Thyroid gland (tissue), 4 donors: ENCODE data around the gene OTOA. TPM values are rescaled to one million over a fixed set of nuclear protein-coding genes. Genes with fewer than 3 reads are reported as not detected.
"Not testable (repeated sequence)": the region's sequence is repeated elsewhere in the genome, so short reads cannot be mapped to it uniquely, and the experiment has no call there.

Experiments
- DNase-seq, 2 donors: peaks; one replicate each; pipeline ENCODE4 v3.0.0-alpha.2; 2019
- H3K27ac ChIP-seq, 3 donors: fragments of 200-600 bp; sonication (generic); 1 replicate in 2 of 3; 2 replicates in 1 of 3; pipeline ENCODE4 v1.5.1; 2016 to 2019; ENCODE audit warnings: mild to moderate bottlenecking in 1 of 3, moderate library complexity in 1 of 3
- H3K27me3 ChIP-seq: fragments of 200-600 bp; sonication (generic); one replicate; pipeline ENCODE4 v1.5.1; 2019
- H3K36me3 ChIP-seq, 2 donors: fragments of 200-600 bp; sonication (generic); one replicate each; pipeline ENCODE4 v1.5.1; 2016 to 2019
- H3K4me1 ChIP-seq, 2 donors: fragments of 200-600 bp; sonication (generic); one replicate each; pipeline ENCODE4 v1.5.1; 2017 to 2019
- H3K4me3 ChIP-seq, 3 donors: fragments of 200-600 bp; sonication (generic); replicated peaks in 1 of 3; 1 replicate in 2 of 3; 2 replicates in 1 of 3; pipeline ENCODE4 v1.5.1; 2016; ENCODE audit warnings: mild to moderate bottlenecking in 1 of 3
- H3K9me3 ChIP-seq: fragments of 200-600 bp; sonication (generic); one replicate; pipeline ENCODE4 v1.5.1; 2017
- CTCF ChIP-seq, 6 experiments: fragments of 200-600 bp in 3 of 6; fragments of 450-650 bp in 3 of 6; sonication (generic) in 3 of 6; IDR thresholded peaks; one replicate each; pipeline ENCODE4 v1.5.1; 2016 to 2019; ENCODE audit warnings: antibody characterized with exemption in 6 of 6, mild to moderate bottlenecking in 2 of 6, inconsistent platforms in 1 of 6, moderate library complexity in 1 of 6
- POLR2A ChIP-seq, 2 donors: fragments of 450-650 bp; IDR thresholded peaks; one replicate each; pipeline ENCODE4 v1.6.1; 2017; ENCODE audit warnings: antibody characterized with exemption in 2 of 2, mild to moderate bottlenecking in 2 of 2, moderate library complexity in 1 of 2
- WGBS, 2 donors: methylation state at CpG; one replicate each; pipeline ENCODE4 v1.1.5; 2017; 5-methylcytosine and 5-hydroxymethylcytosine counted together
- intact Hi-C: fragments of 100-400 bp; cut with DNase I; formaldehyde crosslinking; loops from one replicate; pipeline ENCODE4 v1.15.1; 2023
- total RNA-seq, 4 donors: library from RNA; depleted of rRNA; stranded (reverse); fragments of >200 nt; gene quantifications; one replicate each; pipeline ENCODE4 v1.2.3, GENCODE V29; 2016

The OTOA gene
- total RNA-seq, 4 donors from 2014 or later: 0.13 to 0.40 TPM; not detected in 2

DNA sequence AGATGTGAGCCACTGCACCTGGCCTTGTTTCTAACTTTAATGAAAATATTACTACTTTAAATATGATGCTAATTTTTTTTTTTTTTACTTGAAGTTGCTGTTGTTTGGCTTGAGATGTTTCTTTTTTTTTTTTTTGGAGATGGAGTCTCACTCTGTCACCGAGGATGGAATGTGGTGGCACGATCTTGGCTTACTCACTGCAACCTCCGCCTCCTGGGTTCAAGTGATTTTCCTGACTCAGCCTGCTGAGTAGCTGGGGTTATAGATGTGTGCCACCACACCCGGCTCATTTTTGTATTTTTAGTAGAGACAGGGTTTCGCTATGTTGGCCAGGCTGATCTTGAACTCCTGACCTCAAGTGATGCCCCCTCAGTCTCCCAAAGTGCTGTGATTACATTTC, 35.0 kb upstream of the OTOA start:
- TF ChIP-seq CTCF (IDR thresholded peaks at IDR 0.05): no peak
- no peak for TF ChIP-seq POLR2A (IDR thresholded peaks at IDR 0.05)
- DNase-seq: no peak
- Histone ChIP-seq H3K4me1 (peaks cover 6 to 10% of the 10 kb centered on the region in 2 donors), H3K9me3 (no peaks in the 10 kb centered on the region), H3K27ac (no peak overlapping the region), H3K36me3 (peaks cover 6 to 12% of the 10 kb centered on the region in 2 donors), H3K27me3 (no peaks in the 10 kb centered on the region), H3K4me3 (no peak overlapping the region)
- whole genome bisulfite sequencing, 2 donors: 95 to 96% methylated on average over 5 of the region's 5 CpGs
- intact Hi-C loops: no loop called here

GRCh38 chr16:21629616-21630539, 33.9 kb upstream of the OTOA start:
- H3K27ac ChIP-seq, DNase-seq, intact Hi-C loops, H3K4me3 ChIP-seq, H3K36me3 ChIP-seq, H3K9me3 ChIP-seq, H3K4me1 ChIP-seq, H3K27me3 ChIP-seq: not testable (repeated sequence)
- WGBS, 2 donors: 97% methylated on average over 24 to 32 of the region's 37 CpGs

DNA sequence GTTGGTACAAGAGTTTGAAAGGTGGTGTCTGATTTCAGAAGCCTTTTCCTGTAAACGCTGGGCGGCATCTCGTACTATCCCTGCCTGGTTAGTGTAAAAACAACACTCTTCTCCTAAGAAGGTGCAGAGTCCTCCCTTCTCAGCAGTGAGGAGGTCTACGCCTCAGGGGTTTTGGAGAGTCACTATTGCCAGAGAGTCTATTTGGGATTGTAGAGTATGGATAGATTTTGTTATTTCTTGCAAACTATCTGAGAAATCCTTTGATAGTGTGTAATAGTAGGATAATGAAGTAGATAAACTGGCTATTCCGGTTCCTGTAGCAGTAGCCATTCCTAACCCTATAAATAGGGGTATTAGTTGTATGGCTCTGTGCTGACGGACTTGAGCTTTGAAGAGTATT, 32.9 kb upstream of the OTOA start:
- H3K4me3 ChIP-seq, H3K4me1 ChIP-seq, H3K9me3 ChIP-seq, intact Hi-C loops, H3K36me3 ChIP-seq, H3K27ac ChIP-seq, H3K27me3 ChIP-seq: not testable (repeated sequence)
- DNase-seq: peak in 1 of 2 donors; percentile 17
- WGBS, 2 donors: 73 to 75% methylated on average over 6 of the region's 6 CpGs

- WGBS, 2 donors: 86 to 88% methylated on average over 8 of the region's 8 CpGs
- intact Hi-C loops, H3K4me1 ChIP-seq, H3K9me3 ChIP-seq, H3K36me3 ChIP-seq, H3K4me3 ChIP-seq, DNase-seq, H3K27me3 ChIP-seq, H3K27ac ChIP-seq: not testable (repeated sequence)
Observed at GRCh38 chr16:21631376-21631775, 32.4 kb upstream of the OTOA start.

GRCh38 chr16:21631951-21632575, 31.7 kb upstream of the OTOA start:
- H3K4me1 ChIP-seq, H3K27me3 ChIP-seq, intact Hi-C loops, H3K27ac ChIP-seq, H3K9me3 ChIP-seq, DNase-seq, H3K4me3 ChIP-seq, H3K36me3 ChIP-seq: not testable (repeated sequence)
- WGBS, 2 donors: 92 to 94% methylated on average over 5 of the region's 5 CpGs

GRCh38 chr16:21634216-21634615, 29.6 kb upstream of the OTOA start:
- no peaks in the 10 kb centered on the region for H3K9me3 ChIP-seq
- H3K27me3 ChIP-seq: no peaks in the 10 kb centered on the region
- TF ChIP-seq CTCF (IDR thresholded peaks at IDR 0.05): no peak
- no peak for TF ChIP-seq POLR2A (IDR thresholded peaks at IDR 0.05)
- no peak overlapping the region for H3K4me3 ChIP-seq
- 79 to 84% methylated on average over 5 of the region's 5 CpGs for WGBS, 2 donors
- peaks cover 6% of the 10 kb centered on the region in 2 donors for H3K4me1 ChIP-seq
- peaks cover 0 to 6% of the 10 kb centered on the region in 2 donors for H3K36me3 ChIP-seq
- no peak for DNase-seq
- intact Hi-C loops: no loop called here
- H3K27ac ChIP-seq: no peak overlapping the region

- 94% methylated on average over 9 of the region's 9 CpGs for WGBS, 2 donors
- H3K9me3 ChIP-seq, H3K4me1 ChIP-seq, H3K36me3 ChIP-seq, H3K27ac ChIP-seq, H3K27me3 ChIP-seq, DNase-seq, H3K4me3 ChIP-seq: not testable (repeated sequence)
- intact Hi-C loops: loop anchor here (5.0 kb wide), 1 partner anchor 38 kb away; the partner anchor contains the start of gene METTL9
Observed at GRCh38 chr16:21635694-21636093, 28.1 kb upstream of the OTOA start.
